HUDEP-2 (cell line): ENCODE results near the gene LTB.

Experiments
- DNase-seq, 76 experiments: peaks; one replicate each; lab custom pipeline; 2025; ENCODE audit not compliant: unreplicated experiment in 76 of 76; lab: John Stamatoyannopoulos, UW

LTB gene

GRCh38 chr6:31576897-31577578 lies 5.2 kb downstream of the LTB start:
- DNase-seq: no peak

GRCh38 chr6:31575952-31576685 lies 6.1 kb downstream of the LTB start:
- DNase-seq: no peak

GRCh38 chr6:31575335-31575901 lies 6.8 kb downstream of the LTB start, which contains the start of gene TNF:
Gene TNF, plus strand, starts transcription at chr6:31575565. Its CDS starts 177 bp downstream, at chr6:31575742.
- no peak for DNase-seq

GRCh38 chr6:31574106-31575061 lies 7.8 kb downstream of the LTB start:
- no peak for DNase-seq

GRCh38 chr6:31573239-31574105 lies 8.8 kb downstream of the LTB start:
- no peak for DNase-seq

- DNase-seq: no peak
Measured at GRCh38 chr6:31572041-31572911, 9.9 kb downstream of the LTB start, which contains the start of gene LTA. Gene LTA, plus strand, starts transcription at chr6:31572289. Its CDS starts 454 bp downstream, at chr6:31572743.

- DNase-seq: no peak
Measured at GRCh38 chr6:31569861-31570536, 12.2 kb downstream of the LTB start.

GRCh38 chr6:31568537-31568961 lies 13.7 kb downstream of the LTB start:
- no peak for DNase-seq

GRCh38 chr6:31567531-31568370 lies 14.5 kb downstream of the LTB start:
- no peak for DNase-seq

GRCh38 chr6:31560697-31561058 lies 21.5 kb downstream of the LTB start:
- no peak for DNase-seq

- no peak for DNase-seq
Measured at GRCh38 chr6:31559958-31560696, 22.1 kb downstream of the LTB start.

- no peak for DNase-seq
Measured at GRCh38 chr6:31559606-31559957, 22.6 kb downstream of the LTB start.

- no peak for DNase-seq
Measured at GRCh38 chr6:31558631-31559500, 23.4 kb downstream of the LTB start.

GRCh38 chr6:31558318-31558625 lies 24.0 kb downstream of the LTB start:
- no peak for DNase-seq

GRCh38 chr6:31557443-31558317 lies 24.5 kb downstream of the LTB start:
- DNase-seq: no peak
